IPS-NIHi11 (cell line): ENCODE measurements around the gene SELENOO.
"Not testable (repeated sequence)": the region's sequence is repeated elsewhere in the genome, so short reads cannot be mapped to it uniquely, and the experiment has no call there.

Source experiments
- DNase-seq: peaks from one replicate; pipeline ENCODE4 v3.0.0; 2012; ENCODE audit warnings: mixed read lengths, low spot score

Gene SELENOO, protein sequence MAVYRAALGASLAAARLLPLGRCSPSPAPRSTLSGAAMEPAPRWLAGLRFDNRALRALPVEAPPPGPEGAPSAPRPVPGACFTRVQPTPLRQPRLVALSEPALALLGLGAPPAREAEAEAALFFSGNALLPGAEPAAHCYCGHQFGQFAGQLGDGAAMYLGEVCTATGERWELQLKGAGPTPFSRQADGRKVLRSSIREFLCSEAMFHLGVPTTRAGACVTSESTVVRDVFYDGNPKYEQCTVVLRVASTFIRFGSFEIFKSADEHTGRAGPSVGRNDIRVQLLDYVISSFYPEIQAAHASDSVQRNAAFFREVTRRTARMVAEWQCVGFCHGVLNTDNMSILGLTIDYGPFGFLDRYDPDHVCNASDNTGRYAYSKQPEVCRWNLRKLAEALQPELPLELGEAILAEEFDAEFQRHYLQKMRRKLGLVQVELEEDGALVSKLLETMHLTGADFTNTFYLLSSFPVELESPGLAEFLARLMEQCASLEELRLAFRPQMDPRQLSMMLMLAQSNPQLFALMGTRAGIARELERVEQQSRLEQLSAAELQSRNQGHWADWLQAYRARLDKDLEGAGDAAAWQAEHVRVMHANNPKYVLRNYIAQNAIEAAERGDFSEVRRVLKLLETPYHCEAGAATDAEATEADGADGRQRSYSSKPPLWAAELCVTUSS

DNA sequence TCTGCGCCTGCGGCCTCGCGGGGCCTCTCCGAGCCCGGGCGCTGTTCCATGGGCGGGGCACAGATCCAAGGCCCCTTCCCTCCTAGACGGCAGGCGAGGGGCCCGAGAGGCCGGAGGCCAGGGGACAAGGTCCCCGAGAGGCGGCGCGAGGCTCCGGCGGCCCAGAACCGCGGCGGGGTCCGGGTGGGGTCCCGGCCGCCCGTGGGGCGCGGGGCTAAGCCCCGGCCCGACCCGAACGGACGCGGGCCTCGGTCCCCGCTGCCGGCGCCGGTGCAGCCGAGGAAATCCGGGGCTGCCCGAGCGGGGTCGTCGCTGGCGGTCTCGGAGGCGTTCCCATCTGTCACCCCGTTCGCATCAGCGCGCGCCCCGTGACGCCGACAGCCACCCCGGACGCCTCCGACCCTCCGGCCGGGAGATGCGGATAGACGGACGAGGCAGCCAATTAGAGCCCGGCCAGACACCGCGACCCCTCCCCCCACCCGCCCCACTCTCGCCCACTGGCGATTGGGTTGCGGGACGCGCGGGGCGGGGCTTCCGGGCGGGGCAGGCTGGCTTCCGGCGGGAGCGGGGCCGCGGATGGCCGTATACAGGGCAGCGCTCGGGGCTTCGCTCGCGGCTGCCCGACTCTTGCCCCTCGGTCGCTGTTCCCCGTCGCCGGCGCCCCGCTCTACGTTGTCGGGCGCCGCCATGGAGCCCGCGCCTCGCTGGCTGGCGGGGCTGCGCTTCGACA is at the start of gene SELENOO:
TSS of gene SELENOO (plus strand) at position 551 of the 730 bp plus-strand sequence. CDS start at position 577, 26 bp downstream.
- peak; percentile 99 for DNase-seq

DNA sequence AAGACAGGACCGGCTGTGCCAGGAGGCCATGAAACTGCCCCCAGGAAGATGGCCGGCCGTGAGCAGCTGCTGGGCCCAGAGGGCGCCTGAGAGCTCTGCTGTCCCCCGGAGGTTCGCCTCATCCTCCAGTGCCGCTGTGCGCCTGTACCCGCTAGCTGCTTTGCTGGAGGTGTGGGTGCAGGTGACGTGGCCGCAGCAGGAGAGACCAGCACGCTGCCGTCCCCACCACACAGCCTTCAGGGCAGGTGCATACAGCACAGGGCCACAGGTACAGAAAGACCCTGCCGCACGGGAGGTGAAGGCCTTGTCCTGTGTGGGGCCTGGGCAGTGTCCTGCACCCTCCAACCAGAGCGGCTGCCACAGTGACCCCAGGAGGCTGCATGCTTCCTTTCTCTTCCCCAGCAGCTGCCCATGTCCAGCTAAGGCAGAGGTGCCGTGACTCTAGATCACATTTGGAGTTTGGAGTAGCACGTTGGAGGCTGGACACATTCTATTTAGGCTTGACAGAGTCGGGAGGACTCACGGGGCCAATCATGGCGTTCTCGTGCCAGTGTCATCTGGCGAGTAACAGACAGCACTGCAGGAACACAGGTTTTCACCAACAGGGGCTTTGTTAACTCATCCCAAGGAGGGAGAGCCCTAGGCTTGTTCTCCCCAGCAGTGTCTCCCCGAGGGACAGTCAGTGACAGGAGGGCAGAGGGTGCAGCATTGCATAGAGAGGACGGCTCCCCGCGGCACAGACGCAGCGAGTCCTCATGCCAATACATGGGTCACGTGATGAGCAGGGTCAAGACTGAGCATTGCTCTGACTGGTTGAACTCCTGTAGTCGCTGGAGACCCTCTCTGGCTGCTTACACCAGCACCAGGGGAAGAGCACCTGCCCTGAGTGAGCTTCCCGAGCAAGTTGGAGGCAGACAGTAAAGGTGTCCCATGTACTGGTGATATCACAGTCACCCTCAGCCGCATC is 49.0 kb upstream of the SELENOO start:
- DNase-seq, result peak; percentile 64

DNA sequence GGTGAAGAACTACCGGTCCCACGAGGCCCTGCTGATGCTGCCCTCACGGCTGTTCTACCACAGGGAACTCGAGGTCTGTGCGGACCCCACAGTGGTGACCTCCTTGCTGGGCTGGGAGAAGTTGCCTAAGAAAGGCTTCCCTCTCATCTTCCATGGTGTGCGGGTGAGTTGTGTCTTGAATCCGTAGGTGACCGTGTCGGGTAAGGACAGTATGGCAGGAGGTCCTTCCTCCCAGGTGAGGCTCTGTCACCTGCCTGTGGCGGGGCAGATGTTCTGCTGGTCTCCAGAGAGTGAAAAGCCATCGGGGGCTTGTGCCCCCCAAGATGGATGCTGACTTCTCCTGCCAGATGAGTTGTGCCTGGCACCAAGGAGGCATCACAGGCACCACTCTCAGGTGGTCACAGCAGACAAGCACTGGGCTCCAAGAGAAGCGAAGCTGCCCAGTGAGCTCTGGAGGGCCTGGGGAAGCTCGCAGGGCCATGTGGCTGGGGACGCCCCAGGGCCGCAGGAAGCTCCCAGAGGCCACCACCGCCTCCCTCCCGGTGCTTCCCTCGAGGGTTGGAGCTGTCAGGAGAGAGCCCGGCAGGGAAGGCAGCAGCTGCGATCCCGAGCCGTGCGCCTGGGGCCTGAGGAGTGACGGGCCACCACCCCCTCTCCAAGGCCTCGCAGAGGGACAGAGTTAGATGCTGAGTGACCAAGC is 47.6 kb upstream of the SELENOO start:
- peak; percentile 5 for DNase-seq

DNA sequence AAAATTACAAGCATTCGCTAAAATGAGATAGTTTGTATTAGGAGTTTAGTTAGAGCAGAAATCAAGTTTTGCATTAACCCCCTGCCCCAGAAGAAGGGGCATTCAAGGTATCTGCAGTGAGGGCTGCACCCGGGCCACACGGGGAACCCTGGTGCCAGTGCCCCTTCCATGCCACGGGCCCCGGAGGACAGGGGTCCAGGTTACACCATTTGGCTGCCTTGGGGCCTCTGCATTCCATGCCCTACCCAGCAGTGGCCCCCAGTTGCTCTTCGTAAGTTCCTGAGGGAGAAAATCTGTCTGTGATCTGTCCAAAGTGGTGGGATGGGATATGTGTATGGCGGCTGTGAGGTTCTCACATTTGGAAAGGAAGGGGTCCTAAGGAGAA is 47.1 kb upstream of the SELENOO start:
- no peak for DNase-seq

DNA sequence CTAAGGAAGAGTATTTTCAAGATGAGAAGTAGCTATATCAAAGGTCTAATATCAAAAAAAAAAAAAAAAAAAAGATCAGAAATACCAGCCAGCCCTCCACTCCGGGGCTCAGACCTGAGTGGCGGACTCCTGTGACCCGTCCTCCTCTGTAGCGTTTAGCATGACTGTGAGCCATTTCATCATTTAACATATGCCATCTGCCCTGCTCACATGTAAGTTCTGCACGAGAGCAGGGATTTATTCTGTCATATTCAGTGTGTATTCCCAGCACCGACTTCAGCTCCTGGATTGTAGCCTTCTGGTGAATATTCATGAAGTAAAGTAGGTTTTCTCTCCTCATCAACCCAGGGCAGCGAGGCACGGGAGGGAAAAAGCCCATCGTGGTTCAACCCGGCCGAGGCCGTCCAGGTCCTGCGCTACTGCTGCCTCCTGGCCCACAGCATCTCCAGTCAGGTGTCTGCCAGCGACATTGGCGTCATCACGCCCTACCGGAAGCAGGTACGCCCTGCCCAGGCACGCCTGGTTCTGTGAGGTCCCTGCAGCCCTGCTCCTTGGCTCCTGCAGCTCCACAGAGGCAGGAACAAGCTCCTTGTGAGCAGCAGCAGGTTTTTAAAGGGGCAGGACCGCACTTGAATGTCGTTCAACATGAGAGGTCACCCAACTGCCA is 43.0 kb upstream of the SELENOO start:
- DNase-seq, result no peak

DNA sequence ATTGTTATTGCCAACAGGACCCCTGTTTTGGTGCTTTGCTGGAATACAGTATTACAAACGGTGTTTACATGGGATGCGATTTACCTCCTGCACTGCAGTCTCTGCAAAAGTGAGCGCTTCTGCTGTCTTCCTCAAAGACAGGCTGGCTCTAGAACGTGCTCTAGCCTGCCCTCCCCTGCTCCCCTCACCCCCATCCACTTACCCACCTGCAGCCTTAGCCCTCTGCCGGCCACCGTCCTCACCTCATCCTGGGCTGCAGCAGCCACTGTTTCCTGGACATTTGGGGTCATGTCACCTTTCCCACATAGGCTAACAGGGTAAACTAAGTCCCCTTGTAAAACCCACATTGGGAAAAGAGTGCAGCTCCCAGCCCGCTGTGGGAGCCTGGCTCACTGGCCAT is 39.9 kb upstream of the SELENOO start:
- no peak for DNase-seq

DNA sequence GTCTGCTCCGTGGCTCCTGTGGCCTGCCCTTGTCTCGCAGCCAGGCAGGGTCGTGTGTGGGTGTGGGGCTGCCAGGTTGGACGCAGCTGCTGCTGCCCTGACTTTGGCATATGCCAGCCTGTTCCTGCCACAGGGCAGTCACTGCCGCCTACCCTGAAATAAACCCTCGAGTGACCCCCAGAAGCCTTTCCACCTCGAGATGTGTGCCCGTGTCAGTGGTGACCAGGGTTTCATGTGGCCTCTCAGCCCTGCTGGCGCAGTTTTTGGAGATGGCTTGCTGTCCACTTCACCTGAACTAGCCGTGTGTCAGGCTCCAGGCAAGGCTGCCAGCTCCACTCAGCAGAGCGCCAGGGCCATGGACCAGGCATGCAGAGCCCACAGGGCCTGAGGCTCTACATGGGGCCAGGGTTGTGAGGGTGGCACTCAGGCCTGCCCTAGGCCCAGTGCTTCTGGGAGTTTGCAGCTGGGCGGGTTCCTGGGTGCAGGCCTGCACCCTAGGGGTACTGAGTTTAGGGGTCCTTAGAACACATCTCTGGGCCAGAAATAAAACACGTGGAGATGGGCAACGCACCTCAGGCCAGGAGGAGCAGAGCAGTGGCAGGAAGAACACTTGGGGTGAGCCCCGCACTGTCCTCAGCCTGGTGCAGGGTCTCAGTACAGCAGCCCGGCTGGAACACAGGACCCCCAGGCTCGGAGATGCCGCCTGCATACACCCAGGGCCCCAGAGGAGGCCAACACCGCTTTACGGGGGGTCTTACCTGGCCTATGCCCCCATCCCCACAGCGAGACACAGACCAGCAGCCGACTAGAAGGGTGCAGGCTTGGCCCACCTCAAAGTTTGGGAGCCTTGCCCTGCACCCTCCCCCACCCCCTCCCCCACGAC is 39.1 kb upstream of the SELENOO start:
- no peak for DNase-seq

DNA sequence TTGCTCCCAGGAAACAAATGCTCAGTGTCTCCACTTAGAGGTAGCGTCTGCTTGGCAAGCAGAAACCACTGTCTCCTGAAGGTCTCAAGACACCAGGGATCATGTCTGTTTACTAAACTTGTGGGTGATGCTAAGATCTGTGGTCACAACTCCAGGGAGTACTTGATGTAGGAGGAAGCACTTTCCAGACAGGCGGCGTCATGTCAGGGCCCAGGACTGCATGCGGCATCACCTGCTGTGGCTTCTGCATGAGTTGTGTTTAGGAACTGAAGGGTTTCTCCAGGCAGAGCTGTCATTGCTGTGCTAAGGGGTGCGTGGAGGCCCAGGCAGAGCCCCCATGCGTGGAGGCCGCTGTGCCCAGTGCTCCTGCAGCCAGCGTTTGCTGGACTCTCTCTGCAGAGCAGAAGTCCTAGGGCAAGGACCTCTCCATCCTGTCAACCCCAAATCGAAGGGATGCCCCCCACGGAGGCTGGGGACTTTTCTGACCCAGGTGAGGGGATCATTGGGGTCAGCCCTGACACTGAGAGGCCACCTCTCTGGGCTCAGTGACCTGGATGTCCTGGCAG is 38.3 kb upstream of the SELENOO start:
- DNase-seq, result no peak

DNA sequence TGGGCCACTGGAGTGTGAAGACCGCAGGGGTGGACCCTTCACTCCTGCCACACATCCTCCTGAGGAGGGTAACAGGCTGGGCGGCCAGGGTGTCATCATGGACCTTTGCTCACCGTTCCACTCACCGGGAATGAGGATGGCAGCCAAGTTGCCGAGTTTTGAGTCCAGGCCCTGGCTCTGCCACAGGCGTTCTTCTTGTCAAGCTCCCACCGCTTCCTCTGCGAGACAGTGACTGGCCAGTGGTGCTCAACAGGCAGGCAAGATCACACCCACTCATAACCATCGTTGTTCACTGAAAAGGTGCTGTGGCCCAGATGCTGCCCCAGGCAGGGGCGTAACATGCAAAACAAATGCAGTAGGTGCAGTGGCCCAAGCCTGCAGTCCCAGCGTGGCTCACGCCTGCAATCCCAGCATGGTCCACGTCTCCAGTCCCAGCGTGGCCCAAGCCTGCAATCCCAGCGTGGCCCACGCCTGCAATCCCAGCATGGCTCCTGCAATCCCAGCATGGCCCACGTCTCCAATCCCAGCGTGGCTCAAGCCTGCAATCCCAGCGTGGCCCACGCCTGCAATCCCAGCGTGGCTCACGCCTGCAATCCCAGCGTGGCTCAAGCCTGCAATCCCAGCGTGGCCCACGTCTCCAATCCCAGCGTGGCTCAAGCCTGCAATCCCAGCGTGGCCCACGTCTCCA is 35.2 kb upstream of the SELENOO start:
- DNase-seq, result no peak

DNA sequence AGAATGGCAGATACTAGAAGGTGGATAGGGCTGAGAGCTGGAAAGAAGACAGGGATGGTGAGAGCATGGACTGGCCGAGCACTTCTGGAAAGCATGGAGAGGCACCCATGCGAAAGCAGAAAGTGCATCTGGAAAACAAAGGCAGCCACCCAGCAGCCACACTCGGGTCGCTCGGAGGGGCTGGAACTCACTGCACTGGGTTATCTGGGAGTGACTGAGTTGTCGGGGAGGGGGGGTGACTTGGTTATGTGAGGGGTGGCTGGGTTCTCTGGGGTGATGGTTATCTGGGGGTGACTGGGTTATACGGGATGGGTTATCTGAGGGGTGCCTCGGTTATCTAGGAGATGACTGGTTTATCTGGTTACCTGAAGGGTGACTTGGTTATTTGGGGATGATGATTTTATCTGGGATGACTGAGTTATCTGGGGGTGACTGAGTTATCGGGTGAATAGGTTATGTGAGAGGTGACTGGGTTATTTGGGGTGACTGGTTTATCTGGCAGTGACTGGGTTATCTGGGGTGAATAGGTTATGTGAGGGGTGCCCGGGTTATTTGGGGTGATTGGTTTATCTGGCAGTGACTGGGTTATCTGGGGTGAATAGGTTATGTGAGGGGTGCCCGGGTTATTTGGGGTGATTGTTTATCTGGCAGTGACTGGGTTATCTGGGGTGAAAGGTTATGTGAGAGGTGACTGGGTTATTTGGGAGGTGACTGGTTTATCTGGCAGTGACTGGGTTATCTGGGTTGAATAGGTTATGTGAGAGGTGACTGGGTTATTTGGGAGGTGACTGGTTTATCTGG is 32.9 kb upstream of the SELENOO start:
- DNase-seq, result no peak

DNA sequence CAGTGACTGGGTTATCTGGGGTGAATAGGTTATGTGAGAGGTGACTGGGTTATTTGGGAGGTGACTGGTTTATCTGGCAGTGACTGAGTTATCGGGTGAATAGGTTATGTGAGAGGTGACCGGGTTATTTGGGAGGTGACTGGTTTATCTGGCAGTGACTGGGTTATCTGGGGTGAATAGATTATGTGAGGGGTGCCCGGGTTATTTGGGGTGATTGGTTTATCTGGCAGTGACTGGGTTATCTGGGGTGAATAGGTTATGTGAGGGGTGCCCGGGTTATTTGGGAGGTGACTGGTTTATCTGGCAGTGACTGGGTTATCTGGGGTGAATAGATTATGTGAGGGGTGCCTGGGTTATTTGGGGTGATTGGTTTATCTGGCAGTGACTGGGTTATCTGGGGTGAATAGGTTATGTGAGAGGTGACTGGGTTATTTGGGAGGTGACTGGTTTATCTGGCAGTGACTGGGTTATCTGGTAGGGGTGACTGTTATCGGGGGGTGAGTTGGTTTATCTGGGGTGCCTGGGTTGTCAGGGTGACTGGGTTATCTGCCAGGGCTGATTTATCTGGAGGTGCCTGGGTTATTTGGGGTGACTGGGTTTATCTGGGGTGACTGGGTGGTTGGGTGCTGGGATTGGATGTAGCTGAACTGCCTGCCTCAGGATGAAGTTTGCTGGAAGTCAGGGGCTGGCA is 32.2 kb upstream of the SELENOO start:
- not testable (repeated sequence) for DNase-seq

DNA sequence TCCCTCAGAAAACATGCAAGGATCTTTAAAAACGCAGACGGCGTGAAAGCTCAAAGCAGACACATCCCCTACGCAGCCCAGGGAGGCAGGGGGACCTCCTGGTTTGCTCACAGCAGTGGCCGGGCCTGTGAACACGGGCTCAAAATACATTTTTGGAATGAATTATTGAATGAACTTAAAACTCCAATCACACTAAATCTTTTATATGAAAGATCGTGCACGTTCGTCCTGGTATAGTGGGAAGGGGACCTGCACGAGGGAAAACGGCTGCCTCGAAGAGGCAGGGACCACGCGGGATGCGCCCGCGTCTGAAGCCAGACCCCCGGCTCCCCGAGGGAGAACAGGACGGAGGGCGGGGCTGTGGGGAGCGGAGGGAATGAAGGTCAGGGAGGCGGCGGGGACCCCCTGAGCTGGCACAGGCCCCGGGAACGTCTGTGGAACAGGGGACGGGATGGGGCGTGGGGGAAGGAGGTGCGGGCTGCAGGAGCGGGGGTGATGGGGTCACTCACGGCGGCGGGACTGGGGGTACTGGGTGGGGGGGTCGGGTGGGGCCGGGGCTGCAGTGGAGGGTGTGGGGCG is 31.5 kb upstream of the SELENOO start:
- no peak for DNase-seq

DNA sequence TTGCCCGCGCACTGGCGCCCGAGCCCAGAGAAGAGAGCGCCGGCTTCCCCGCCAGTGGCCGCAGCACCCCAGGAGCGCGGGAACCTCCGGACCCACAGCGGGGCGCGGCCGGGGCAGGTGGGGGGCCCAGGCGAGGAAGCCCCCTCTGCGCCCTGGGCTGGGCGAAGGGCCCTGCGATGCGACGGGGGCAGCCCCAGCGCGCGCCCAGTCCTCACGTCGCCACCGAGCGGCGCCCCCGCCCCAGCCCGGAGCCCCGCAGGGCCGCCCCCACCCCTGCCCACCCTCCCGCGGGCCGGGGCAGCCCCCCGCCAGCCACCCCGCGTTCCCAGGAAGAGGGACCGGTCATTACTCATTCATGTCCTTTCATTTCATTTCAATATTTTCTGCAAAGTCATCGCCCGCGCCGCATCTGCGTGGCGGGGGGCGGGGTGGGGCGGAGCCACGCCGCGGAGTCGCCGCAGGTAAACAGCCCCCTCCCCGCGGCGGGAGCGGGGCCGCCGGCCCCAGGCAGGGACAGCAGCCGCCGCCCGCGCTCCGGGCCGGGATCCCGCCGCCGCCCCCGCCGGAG is 31.0 kb upstream of the SELENOO start:
- peak; percentile 84 for DNase-seq

DNA sequence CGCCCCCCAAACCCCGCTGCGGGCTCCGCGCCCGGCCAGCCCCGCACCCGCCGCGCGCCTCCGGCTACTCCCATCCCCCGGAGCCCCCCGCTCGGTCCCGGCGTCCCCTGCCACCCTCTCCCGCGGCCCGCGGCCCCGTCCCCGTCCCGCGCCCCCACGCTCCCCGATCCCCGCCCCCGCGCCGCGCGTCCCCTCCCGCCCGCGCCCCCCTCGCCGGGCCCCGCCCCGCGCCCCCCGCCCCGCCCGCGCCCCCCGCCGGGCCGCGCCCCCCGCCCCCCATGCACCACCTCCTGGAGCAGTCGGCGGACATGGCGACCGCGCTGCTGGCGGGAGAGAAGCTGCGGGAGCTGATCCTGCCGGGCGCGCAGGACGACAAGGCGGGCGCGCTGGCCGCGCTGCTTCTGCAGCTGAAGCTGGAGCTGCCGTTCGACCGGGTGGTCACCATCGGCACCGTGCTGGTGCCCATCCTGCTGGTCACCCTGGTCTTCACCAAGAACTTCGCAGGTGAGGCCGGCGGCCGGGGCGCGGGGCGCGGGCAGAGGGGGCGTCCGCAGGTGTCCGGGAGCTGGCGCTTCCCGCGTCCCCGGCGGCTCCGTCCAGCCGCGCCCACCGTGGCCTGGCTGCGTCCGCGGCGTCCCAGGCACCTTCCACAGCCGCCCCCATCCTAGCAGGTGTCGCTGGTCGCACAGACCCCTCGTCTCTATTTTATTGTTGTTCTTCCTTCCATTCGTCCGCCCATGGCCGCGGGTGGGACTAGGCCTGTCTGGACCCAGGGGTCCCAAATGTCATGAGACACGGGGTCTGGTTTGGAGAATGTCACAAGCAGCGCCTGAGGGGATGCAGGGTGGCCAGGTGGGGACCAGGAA is 30.1 kb upstream of the SELENOO start, which contains the start of gene PANX2:
TSS of gene PANX2 (plus strand) at position 279 of the 866 bp plus-strand sequence. CDS start at position 279, 0 bp downstream.
- peak; percentile 68 for DNase-seq

DNA sequence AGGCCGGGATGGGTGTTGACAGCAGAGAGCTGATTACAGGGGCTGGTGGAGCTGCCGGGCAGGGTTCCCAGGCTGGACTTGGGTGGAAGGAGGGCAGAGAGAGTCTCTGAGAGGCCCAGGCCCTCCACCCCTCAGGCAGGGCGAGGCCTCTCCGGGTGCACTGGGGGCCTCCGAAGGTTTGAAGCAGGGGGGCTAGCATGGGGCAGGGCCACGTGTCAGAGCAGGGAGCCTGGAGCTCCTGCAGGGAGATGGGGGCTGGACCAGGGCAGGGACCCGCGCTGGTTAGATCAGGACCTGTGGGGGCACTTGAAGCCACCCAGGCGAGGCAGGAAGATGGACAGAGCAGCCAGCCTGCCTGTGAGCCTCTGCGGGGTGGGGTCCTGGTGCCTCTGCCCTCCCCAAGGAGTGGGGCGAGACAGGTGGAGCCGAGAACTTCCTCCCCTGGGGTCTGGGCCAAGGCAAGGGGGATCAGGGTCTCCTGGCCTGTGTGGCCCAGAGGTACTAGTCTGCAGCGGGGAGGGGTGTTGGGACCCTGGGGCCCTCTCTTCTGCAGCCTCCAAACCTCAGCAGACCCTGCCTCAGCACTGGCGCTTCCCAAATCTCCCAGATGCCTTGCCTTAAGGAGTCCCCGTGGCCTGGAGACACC is 29.4 kb upstream of the SELENOO start:
- no peak for DNase-seq
